ENCODE measurements around the gene CALD1.

The CALD1 gene

GRCh38 chr7:134740376-134740775, 39.1 kb upstream of the CALD1 start:
- no peak overlapping the region for H3K4me3 ChIP-seq
- H3K27me3 ChIP-seq = no peaks in the 10 kb centered on the region
- H4K20me1 ChIP-seq = no peaks in the 10 kb centered on the region
- peaks cover 0 to 22% (median 8%) of the 10 kb centered on the region in 11 experiments; a peak in 12 of 22 replicates for H3K9me3 ChIP-seq (replicated peaks in 1 of 11)
- H3K27ac ChIP-seq = no peak overlapping the region
- H3K4me1 ChIP-seq = peaks cover 19 to 56% (median 29%) of the 10 kb centered on the region in 10 experiments
- no peak overlapping the region for H3K4me2 ChIP-seq
- no peak for TF ChIP-seq Cebpa-rat (IDR thresholded peaks at IDR 0.05)
- H3K36me3 ChIP-seq = no peaks in the 10 kb centered on the region
- no peak overlapping the region for H3K9ac ChIP-seq

- Histone ChIP-seq H3K36me3 (no peaks in the 10 kb centered on the region), H3K27me3 (no peaks in the 10 kb centered on the region), H3K27ac (no peak overlapping the region; a peak in 1 of 22 replicates), H3K4me1 (peaks cover 18 to 44% (median 23%) of the 10 kb centered on the region in 10 experiments), H3K9ac (no peak overlapping the region), H3K4me3 (no peak overlapping the region), H3K9me3 (replicated peaks in 1 of 11) (peaks cover 0 to 23% (median 8%) of the 10 kb centered on the region in 11 experiments; a peak in 12 of 22 replicates), H3K4me2 (peak overlapping the region in 3 of 11 experiments; percentile 13 to 62 (median 46); a peak in 3 of 22 replicates), H4K20me1 (no peaks in the 10 kb centered on the region)
- no peak for TF ChIP-seq Cebpa-rat (IDR thresholded peaks at IDR 0.05)
Observed at GRCh38 chr7:134741907-134742635, 37.4 kb upstream of the CALD1 start.

GRCh38 chr7:134742688-134743350, 36.6 kb upstream of the CALD1 start:
- Histone ChIP-seq H3K4me3 (no peak overlapping the region), H3K9me3 (replicated peaks in 1 of 11) (peaks cover 0 to 30% (median 14%) of the 10 kb centered on the region in 11 experiments; a peak in 15 of 22 replicates), H3K4me2 (peak overlapping the region in 3 of 11 experiments; percentile 13 to 62 (median 46); a peak in 4 of 22 replicates), H4K20me1 (no peaks in the 10 kb centered on the region), H3K4me1 (peaks cover 10 to 37% (median 16%) of the 10 kb centered on the region in 10 experiments), H3K27ac (no peak overlapping the region; a peak in 1 of 22 replicates), H3K36me3 (no peaks in the 10 kb centered on the region), H3K27me3 (no peaks in the 10 kb centered on the region), H3K9ac (no peak overlapping the region)
- no peak for TF ChIP-seq Cebpa-rat (IDR thresholded peaks at IDR 0.05)

GRCh38 chr7:134744569-134744968, 34.9 kb upstream of the CALD1 start:
- no peak overlapping the region for H3K4me2 ChIP-seq
- H4K20me1 ChIP-seq = no peaks in the 10 kb centered on the region
- no peaks in the 10 kb centered on the region for H3K36me3 ChIP-seq
- H3K4me1 ChIP-seq = peaks cover 0 to 21% (median 0%) of the 10 kb centered on the region in 10 experiments; a peak in 6 of 20 replicates
- H3K9me3 ChIP-seq (replicated peaks in 1 of 11) = peaks cover 3 to 32% (median 20%) of the 10 kb centered on the region in 11 experiments; a peak in 17 of 22 replicates
- no peak overlapping the region for H3K9ac ChIP-seq
- H3K27me3 ChIP-seq = no peaks in the 10 kb centered on the region
- no peak overlapping the region for H3K4me3 ChIP-seq
- no peak overlapping the region for H3K27ac ChIP-seq
- no peak for TF ChIP-seq Cebpa-rat (IDR thresholded peaks at IDR 0.05)

GRCh38 chr7:134747326-134747725, 32.1 kb upstream of the CALD1 start:
- no peak for TF ChIP-seq Cebpa-rat (IDR thresholded peaks at IDR 0.05)
- Histone ChIP-seq H3K9ac (no peak overlapping the region), H3K4me3 (no peak overlapping the region), H3K4me1 (peaks cover 0 to 12% (median 2%) of the 10 kb centered on the region in 10 experiments; a peak in 4 of 20 replicates), H3K4me2 (no peak overlapping the region), H3K9me3 (replicated peaks in 1 of 11) (peaks cover 0 to 25% (median 17%) of the 10 kb centered on the region in 11 experiments; a peak in 15 of 22 replicates), H3K27me3 (no peaks in the 10 kb centered on the region), H3K27ac (no peak overlapping the region), H3K36me3 (no peaks in the 10 kb centered on the region), H4K20me1 (no peaks in the 10 kb centered on the region)

GRCh38 chr7:134750083-134751062, 29.1 kb upstream of the CALD1 start:
- no peak overlapping the region for H3K4me2 ChIP-seq
- peaks cover 0 to 25% (median 17%) of the 10 kb centered on the region in 11 experiments; a peak in 15 of 22 replicates for H3K9me3 ChIP-seq (replicated peaks in 1 of 11)

GRCh38 chr7:134752006-134752760, 27.3 kb upstream of the CALD1 start:
- Histone ChIP-seq H3K9me3 (replicated peaks in 1 of 11) (peaks cover 0 to 24% (median 17%) of the 10 kb centered on the region in 11 experiments; a peak in 15 of 22 replicates), H3K27me3 (no peaks in the 10 kb centered on the region), H4K20me1 (no peaks in the 10 kb centered on the region), H3K4me3 (no peak overlapping the region), H3K27ac (no peak overlapping the region), H3K4me2 (no peak overlapping the region), H3K9ac (no peak overlapping the region), H3K36me3 (no peaks in the 10 kb centered on the region), H3K4me1 (peaks cover 0 to 4% (median 0%) of the 10 kb centered on the region in 10 experiments; a peak in 2 of 20 replicates)
- TF ChIP-seq Cebpa-rat (IDR thresholded peaks at IDR 0.05) = no peak

More at GRCh38 chr7:134750083-134751062, 29.1 kb upstream of the CALD1 start:
- Histone ChIP-seq H3K27ac (no peak overlapping the region), H3K9ac (no peak overlapping the region), H4K20me1 (no peaks in the 10 kb centered on the region), H3K4me3 (no peak overlapping the region), H3K4me1 (peaks cover 0 to 4% (median 0%) of the 10 kb centered on the region in 10 experiments; a peak in 2 of 20 replicates), H3K36me3 (no peaks in the 10 kb centered on the region), H3K27me3 (no peaks in the 10 kb centered on the region)
- no peak for TF ChIP-seq Cebpa-rat (IDR thresholded peaks at IDR 0.05)

Measured in BLaER1 treated with 17β-estradiol and CSF1 and Interleukin-3, amounts not matched to agents 10 nM and 100 nM (cell line).